CD4-positive, alpha-beta T cell (primary cell): ENCODE measurements around the gene ATP8B3. TPM values are rescaled to one million over a fixed set of nuclear protein-coding genes. Genes with fewer than 3 reads are reported as not detected.
A peak's percentile ranks its signal among the peaks of the same experiment; 100 is the strongest.

Experiments
- ATAC-seq: fragments of 200-7000 bp; cut with Tn5 transposase; one replicate; pipeline ENCODE4 v1.10.0; 2022; ENCODE audit warnings: mild to moderate bottlenecking; ENCODE audit not compliant: poor library complexity
- CTCF ChIA-PET: fragments of 350-600 bp; sonication (Branson Sonifier 250); formaldehyde crosslinking; loops from one replicate; lab custom pipeline; 2021; ENCODE audit warnings: antibody characterized with exemption, inconsistent platforms; lab: Charles Lee
- POLR2A ChIA-PET: fragments of 350-600 bp; sonication (Branson Sonifier 250); formaldehyde crosslinking; loops from one replicate; lab custom pipeline; 2021; ENCODE audit warnings: antibody characterized with exemption, inconsistent platforms; lab: Charles Lee
- DNase-seq, 14 experiments: peaks; one replicate each; pipeline ENCODE4 v3.0.0-alpha.2; 2013 to 2020; ENCODE audit warnings: mixed read lengths in 2 of 14
- H3K27ac ChIP-seq, 2 donors: one replicate each; pipeline versions ENCODE4 v1.5.1 to v1.7.0; 2013; ENCODE audit warnings: low read length in 2 of 2, low read depth in 1 of 2, mild to moderate bottlenecking in 1 of 2
- H3K27me3 ChIP-seq, 2 experiments: 1 replicate in 1 of 2; 2 replicates in 1 of 2; pipeline versions ENCODE4 v1.6.1 to v1.7.0; 2013; ENCODE audit warnings: low read length in 2 of 2, control low read depth in 1 of 2, mild to moderate bottlenecking in 1 of 2, moderate library complexity in 1 of 2; ENCODE audit not compliant: insufficient read depth in 2 of 2, control insufficient read depth in 1 of 2
- H3K36me3 ChIP-seq: one replicate; pipeline ENCODE4 v1.6.1; 2013; ENCODE audit warnings: low read length, control low read depth; ENCODE audit not compliant: insufficient read depth
- H3K4me1 ChIP-seq: one replicate; pipeline ENCODE4 v1.6.1; 2013; ENCODE audit warnings: low read length, control low read depth; ENCODE audit not compliant: insufficient read depth
- H3K4me3 ChIP-seq: one replicate; pipeline ENCODE4 v1.5.1; 2013; ENCODE audit warnings: mild to moderate bottlenecking, low read length, moderate library complexity
- H3K9me3 ChIP-seq, 2 experiments: 1 replicate in 1 of 2; 2 replicates in 1 of 2; pipeline versions ENCODE4 v1.6.1 to v1.7.0; 2013; ENCODE audit warnings: low read length in 2 of 2, mild to moderate bottlenecking in 2 of 2, control low read depth in 1 of 2, moderate library complexity in 1 of 2; ENCODE audit not compliant: control insufficient read depth in 1 of 2, insufficient read depth in 1 of 2
- H3K27ac Mint-ChIP-seq: one replicate; pipeline ENCODE4 v1.8.0; 2020; ENCODE audit warnings: mixed read lengths
- H3K27me3 Mint-ChIP-seq: one replicate; pipeline ENCODE4 v1.8.0; 2021; ENCODE audit warnings: mixed read lengths
- H3K36me3 Mint-ChIP-seq: one replicate; pipeline ENCODE4 v1.8.0; 2021; ENCODE audit warnings: low read depth, mixed read lengths
- H3K4me1 Mint-ChIP-seq: one replicate; pipeline ENCODE4 v1.8.0; 2021; ENCODE audit warnings: low read depth, mixed read lengths
- H3K4me3 Mint-ChIP-seq: one replicate; pipeline ENCODE4 v1.8.0; 2020; ENCODE audit warnings: mild to moderate bottlenecking, mixed read lengths
- H3K9me3 Mint-ChIP-seq: one replicate; pipeline ENCODE4 v1.8.0; 2020; ENCODE audit warnings: mixed read lengths
- CTCF ChIP-seq: fragments of 200-600 bp; IDR thresholded peaks from one replicate; pipeline ENCODE4 v1.8.0; 2022; ENCODE audit warnings: antibody characterized with exemption, mild to moderate bottlenecking
- intact Hi-C, 2 experiments: fragments of 100-400 bp; cut with DNase I in 1 of 2; cut with micrococcal nuclease in 1 of 2; formaldehyde crosslinking; loops; one replicate each; pipeline versions ENCODE4 v1.15.1 to v1.9.0; 2023 to 2025; cut with DNase I, micrococcal nuclease
- total RNA-seq, 174 experiments: library from RNA in 2 of 174; stranded (reverse) in 2 of 174; gene quantifications; one replicate each; pipeline ENCODE4 v1.2.3 and lab custom pipeline; 2021 to 2026

The ATP8B3 gene
- total RNA-seq, 2 experiments from 2014 or later = 2.5 to 3.2 TPM

DNA sequence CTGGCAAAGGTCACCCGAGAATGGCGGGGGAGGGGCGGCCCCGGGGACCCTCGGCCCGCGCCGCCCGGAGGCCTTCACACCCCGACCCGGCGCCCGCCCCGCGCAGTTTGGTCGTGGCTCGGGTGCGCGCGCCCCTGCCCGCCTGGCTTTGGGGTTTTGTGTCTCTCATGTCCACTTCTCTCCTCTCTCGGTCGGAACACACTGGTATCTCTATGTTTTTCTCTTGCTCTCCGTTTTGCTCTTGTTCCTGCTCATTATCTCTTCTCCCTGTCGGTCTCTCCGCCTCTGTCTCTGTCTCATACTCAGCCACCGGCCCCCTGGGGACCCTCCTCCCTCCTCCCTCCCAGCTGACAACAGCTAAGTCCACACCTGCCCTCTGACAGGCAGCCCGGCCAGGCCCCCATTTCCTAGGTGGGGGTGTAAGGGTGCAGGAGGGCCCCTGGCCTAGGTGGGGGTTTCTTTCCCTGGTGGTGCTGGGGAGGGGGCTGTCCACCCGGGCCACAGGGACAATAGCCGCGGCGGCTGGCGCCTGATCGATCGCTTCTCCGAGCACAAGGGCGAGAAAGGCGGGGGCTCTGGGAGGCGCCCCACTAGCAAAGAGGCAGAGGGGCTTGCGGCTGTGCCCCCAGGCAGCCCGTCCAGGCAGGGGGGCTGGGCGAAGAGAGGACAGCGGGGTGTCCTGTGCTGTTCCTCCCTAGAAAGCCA is 56.5 kb downstream of the ATP8B3 start:
- no peak for TF ChIP-seq CTCF
- Mint-ChIP-seq H3K4me1 (no peaks in the 10 kb centered on the region), H3K27me3 (peaks cover 64% of the 10 kb centered on the region), H3K9me3 (no peaks in the 10 kb centered on the region), H3K4me3 (peak overlapping the region; percentile 61), H3K36me3 (no peaks in the 10 kb centered on the region), H3K27ac (no peak overlapping the region)
- H3K4me3 ChIP-seq = no peak overlapping the region
- peaks cover 71 to 78% of the 10 kb centered on the region in 2 experiments for H3K27me3 ChIP-seq
- ATAC-seq (no peak), DNase-seq (no peak)
- no peak overlapping the region for H3K27ac ChIP-seq
- ChIA-PET CTCF (no interaction called here), POLR2A (no interaction called here)
- peaks cover 26% of the 10 kb centered on the region for H3K4me1 ChIP-seq
- H3K36me3 ChIP-seq = no peaks in the 10 kb centered on the region
- intact Hi-C loops = no loop called here
- peaks cover 0 to 38% of the 10 kb centered on the region in 2 experiments for H3K9me3 ChIP-seq

GRCh38 chr19:1754636-1755466 is 57.2 kb downstream of the ATP8B3 start:
- ATAC-seq (no peak), DNase-seq (no peak)
- H3K27ac Mint-ChIP-seq = no peak overlapping the region

More at GRCh38 chr19:1754636-1755466, 57.2 kb downstream of the ATP8B3 start:
- ChIA-PET CTCF (no interaction called here), POLR2A (no interaction called here)
- TF ChIP-seq CTCF = no peak
- Mint-ChIP-seq H3K36me3 (no peaks in the 10 kb centered on the region), H3K4me3 (no peak overlapping the region), H3K27me3 (peaks cover 64% of the 10 kb centered on the region), H3K9me3 (no peaks in the 10 kb centered on the region), H3K4me1 (peaks cover 5% of the 10 kb centered on the region)
- Histone ChIP-seq H3K27me3 (peaks cover 71 to 78% of the 10 kb centered on the region in 2 experiments), H3K36me3 (no peaks in the 10 kb centered on the region), H3K4me1 (peaks cover 33% of the 10 kb centered on the region), H3K9me3 (peaks cover 0 to 45% of the 10 kb centered on the region in 2 experiments), H3K4me3 (no peak overlapping the region), H3K27ac (no peak overlapping the region)
- intact Hi-C loops = no loop called here
